ENCODE measurements around the gene NDUFS2.
A peak's percentile ranks its signal among the peaks of the same experiment; 100 is the strongest.

The NDUFS2 gene

DNA sequence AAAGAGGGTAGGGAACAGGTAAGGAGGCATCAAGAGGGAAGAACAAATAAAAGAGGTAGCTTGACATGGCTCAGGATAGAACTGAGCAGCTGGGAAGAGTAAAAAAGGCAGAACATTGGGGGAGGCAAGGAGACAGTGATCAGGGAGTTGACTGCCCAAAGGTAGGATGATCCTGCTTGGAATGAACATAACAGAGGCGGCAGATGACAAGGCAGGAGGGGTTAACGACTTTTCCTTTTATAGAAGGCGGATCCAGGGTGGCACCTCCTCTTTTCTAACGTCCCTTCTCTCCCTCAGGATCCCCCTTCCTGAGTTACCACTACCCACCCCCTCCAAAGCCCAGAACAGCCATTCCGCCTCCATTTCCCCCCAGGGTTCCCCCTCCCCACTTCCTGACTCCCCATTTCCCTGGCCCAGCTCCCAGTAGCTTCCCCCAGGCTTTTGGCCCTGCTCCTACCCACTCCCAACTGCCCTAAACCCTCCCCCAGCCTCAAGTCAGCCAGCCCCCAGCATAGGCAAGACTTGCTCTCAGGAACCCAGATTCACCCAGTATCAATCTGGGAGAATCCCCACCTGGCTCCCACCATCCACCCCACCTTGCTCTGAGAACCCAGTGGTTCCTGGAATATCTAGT lies 2.5 kb upstream of the NDUFS2 start:
- Histone ChIP-seq H3K4ac (ENCODE audit: low read depth, low read length) (no peak overlapping the region), H3K79me2 (ENCODE audit: control insufficient read depth, insufficient read depth, low read length, poor library complexity) (peaks cover 6% of the 10 kb centered on the region), H2BK120ac (ENCODE audit: insufficient read depth, low read length, poor library complexity) (no peak overlapping the region), H4K12ac (ENCODE audit: low read depth, low read length) (no peak overlapping the region), H3K14ac (ENCODE audit: low read length) (no peak overlapping the region), H4K91ac (ENCODE audit: low read depth, low read length) (no peak overlapping the region), H3K18ac (ENCODE audit: low read length) (no peak overlapping the region), H3K27ac (ENCODE audit: low read depth, low read length) (no peak overlapping the region), H3K36me3 (ENCODE audit: control insufficient read depth in 1 of 2, insufficient read depth in 2 of 2, low read length in 2 of 2) (peaks cover 2 to 4% of the 10 kb centered on the region in 2 experiments), H3K4me3 (ENCODE audit: low read depth, low read length) (no peak overlapping the region), H3K9me3 (ENCODE audit: insufficient read depth, low read depth, low read length) (no peaks in the 10 kb centered on the region), H2AK5ac (ENCODE audit: low read length) (no peak overlapping the region), H3K4me1 (ENCODE audit: control insufficient read depth in 1 of 2, insufficient read depth in 2 of 2, low read length in 2 of 2) (peaks cover 27 to 31% of the 10 kb centered on the region in 2 experiments), H4K8ac (ENCODE audit: low read depth, low read length) (no peak overlapping the region), H3K23ac (ENCODE audit: low read length) (no peak overlapping the region), H2AFZ (ENCODE audit: insufficient read depth, low read length, poor library complexity) (no peak overlapping the region), H2BK12ac (ENCODE audit: low read length) (no peak overlapping the region), H3K79me1 (ENCODE audit: low read length) (peaks cover 14% of the 10 kb centered on the region), H3K9ac (ENCODE audit: low read length) (no peak overlapping the region), H2BK5ac (ENCODE audit: low read depth, low read length, poor library complexity) (no peak overlapping the region), H3K27me3 (ENCODE audit: insufficient read depth, low read length) (no peaks in the 10 kb centered on the region), H3K4me2 (ENCODE audit: low read length) (no peak overlapping the region)
- no peak for DNase-seq
- no CpG with 5 or more reads among the region's 5 CpGs for WGBS (ENCODE audit: extremely low coverage, insufficient coverage, insufficient read length)

DNA sequence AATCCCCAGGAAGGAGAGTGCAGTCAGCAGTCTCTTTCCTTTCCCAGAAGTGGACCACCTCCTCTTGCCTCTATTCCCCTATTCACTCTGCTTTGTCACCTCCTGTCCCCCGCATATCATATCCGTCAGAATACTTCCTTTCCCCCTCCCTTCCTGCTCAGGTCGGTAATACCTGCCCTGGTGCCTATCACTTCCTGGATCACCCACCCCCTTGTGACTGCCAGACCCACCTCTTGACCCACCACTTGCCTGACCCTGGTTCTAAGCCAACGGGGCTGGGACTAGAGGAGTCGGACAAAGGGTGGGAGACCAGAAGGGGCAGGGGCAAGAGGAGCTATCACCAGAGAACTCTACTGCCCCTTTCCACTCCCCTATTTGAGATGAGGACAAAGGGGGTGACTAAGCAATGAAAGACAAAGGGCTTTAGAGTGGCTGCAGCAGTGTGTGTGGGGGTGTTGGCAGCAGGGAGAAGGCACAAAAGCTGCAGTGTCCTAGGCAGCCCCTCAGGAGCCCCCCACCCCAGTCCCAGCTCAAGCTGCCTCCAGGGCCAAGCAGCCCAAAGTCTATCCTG lies 1.7 kb upstream of the NDUFS2 start:
- Histone ChIP-seq H3K79me2 (ENCODE audit: control insufficient read depth, insufficient read depth, low read length, poor library complexity) (peaks cover 6% of the 10 kb centered on the region), H3K9ac (ENCODE audit: low read length) (no peak overlapping the region), H3K4me3 (ENCODE audit: low read depth, low read length) (no peak overlapping the region), H3K36me3 (ENCODE audit: control insufficient read depth in 1 of 2, insufficient read depth in 2 of 2, low read length in 2 of 2) (peaks cover 2 to 4% of the 10 kb centered on the region in 2 experiments), H2AK5ac (ENCODE audit: low read length) (no peak overlapping the region), H2BK5ac (ENCODE audit: low read depth, low read length, poor library complexity) (no peak overlapping the region), H3K9me3 (ENCODE audit: insufficient read depth, low read depth, low read length) (no peaks in the 10 kb centered on the region), H3K18ac (ENCODE audit: low read length) (no peak overlapping the region), H2BK120ac (ENCODE audit: insufficient read depth, low read length, poor library complexity) (peak overlapping the region; percentile 6), H4K12ac (ENCODE audit: low read depth, low read length) (peak overlapping the region; percentile 37), H3K4ac (ENCODE audit: low read depth, low read length) (no peak overlapping the region), H2AFZ (ENCODE audit: insufficient read depth, low read length, poor library complexity) (peak overlapping the region; percentile 32), H3K14ac (ENCODE audit: low read length) (no peak overlapping the region), H3K27me3 (ENCODE audit: insufficient read depth, low read length) (no peaks in the 10 kb centered on the region), H3K4me2 (ENCODE audit: low read length) (no peak overlapping the region), H3K4me1 (ENCODE audit: control insufficient read depth in 1 of 2, insufficient read depth in 2 of 2, low read length in 2 of 2) (peaks cover 27 to 31% of the 10 kb centered on the region in 2 experiments), H3K79me1 (ENCODE audit: low read length) (peaks cover 14% of the 10 kb centered on the region), H2BK12ac (ENCODE audit: low read length) (no peak overlapping the region), H4K8ac (ENCODE audit: low read depth, low read length) (peak overlapping the region; percentile 97), H3K27ac (ENCODE audit: low read depth, low read length) (no peak overlapping the region), H4K91ac (ENCODE audit: low read depth, low read length) (peak overlapping the region; percentile 80), H3K23ac (ENCODE audit: low read length) (no peak overlapping the region)
- no peak for DNase-seq
- WGBS (ENCODE audit: extremely low coverage, insufficient coverage, insufficient read length), result no CpG with 5 or more reads among the region's 5 CpGs

DNA sequence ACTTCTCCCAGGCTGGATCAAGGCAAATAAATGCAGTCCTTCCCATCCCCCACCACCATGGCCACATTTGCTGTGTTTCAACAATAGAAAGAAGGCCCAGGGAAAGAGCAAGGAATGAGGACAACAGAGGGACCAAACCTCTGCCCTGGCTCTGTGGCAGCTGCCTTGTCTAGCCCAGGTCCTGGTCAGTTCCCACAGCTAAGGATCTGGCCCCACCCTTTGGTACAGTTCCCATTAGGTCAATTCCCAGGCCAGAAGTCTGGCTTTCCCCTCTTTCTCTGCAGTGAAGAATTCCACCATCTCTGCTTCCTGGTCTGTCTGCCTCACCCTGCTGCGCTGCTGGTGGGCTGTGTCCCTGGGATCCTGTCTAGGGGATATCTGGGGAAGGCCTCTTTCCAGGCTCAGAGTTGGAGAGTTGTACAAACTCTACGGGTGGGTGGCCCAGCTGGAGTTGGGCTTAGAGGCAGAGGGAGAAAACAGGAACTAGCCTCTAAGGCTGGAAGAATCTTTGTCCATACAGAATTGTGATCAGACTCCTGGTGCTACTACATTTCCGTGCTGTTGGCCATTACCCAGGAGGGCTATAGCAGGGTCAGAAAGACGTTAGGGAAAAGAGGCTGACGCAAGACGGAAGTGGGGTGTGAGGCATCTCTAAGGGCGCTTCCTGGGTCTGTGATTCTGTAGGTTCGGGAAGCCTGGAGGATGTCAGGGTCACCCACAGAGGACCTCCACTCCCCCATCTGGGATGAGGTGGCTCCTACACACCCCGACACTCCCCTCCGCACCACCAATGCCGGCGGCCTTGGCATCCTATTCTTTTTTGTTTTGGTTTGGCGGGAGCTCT lies 953 bp upstream of the NDUFS2 start:
- peaks cover 6% of the 10 kb centered on the region for H3K79me2 ChIP-seq (ENCODE audit: control insufficient read depth, insufficient read depth, low read length, poor library complexity)
- peak overlapping the region; percentile 80 for H4K91ac ChIP-seq (ENCODE audit: low read depth, low read length)
- peak overlapping the region; percentile 14 for H2AK5ac ChIP-seq (ENCODE audit: low read length)
- H2BK120ac ChIP-seq (ENCODE audit: insufficient read depth, low read length, poor library complexity), result peak overlapping the region; percentile 16
- H4K8ac ChIP-seq (ENCODE audit: low read depth, low read length), result peak overlapping the region; percentile 97
- H2AFZ ChIP-seq (ENCODE audit: insufficient read depth, low read length, poor library complexity), result peak overlapping the region; percentile 64
- H3K4me1 ChIP-seq (ENCODE audit: control insufficient read depth in 1 of 2, insufficient read depth in 2 of 2, low read length in 2 of 2), result peaks cover 27 to 31% of the 10 kb centered on the region in 2 experiments
- H3K27me3 ChIP-seq (ENCODE audit: insufficient read depth, low read length), result no peaks in the 10 kb centered on the region
- H4K12ac ChIP-seq (ENCODE audit: low read depth, low read length), result peak overlapping the region; percentile 37
- peak overlapping the region; percentile 15 for H3K18ac ChIP-seq (ENCODE audit: low read length)
- WGBS (ENCODE audit: extremely low coverage, insufficient coverage, insufficient read length), result no CpG with 5 or more reads among the region's 13 CpGs
- no peaks in the 10 kb centered on the region for H3K9me3 ChIP-seq (ENCODE audit: insufficient read depth, low read depth, low read length)
- H3K4me3 ChIP-seq (ENCODE audit: low read depth, low read length), result no peak overlapping the region
- H2BK5ac ChIP-seq (ENCODE audit: low read depth, low read length, poor library complexity), result peak overlapping the region; percentile 13
- H3K36me3 ChIP-seq (ENCODE audit: control insufficient read depth in 1 of 2, insufficient read depth in 2 of 2, low read length in 2 of 2), result peaks cover 2 to 4% of the 10 kb centered on the region in 2 experiments
- H3K9ac ChIP-seq (ENCODE audit: low read length), result no peak overlapping the region
- H3K14ac ChIP-seq (ENCODE audit: low read length), result peak overlapping the region; percentile 15
- no peak overlapping the region for H3K23ac ChIP-seq (ENCODE audit: low read length)
- peaks cover 14% of the 10 kb centered on the region for H3K79me1 ChIP-seq (ENCODE audit: low read length)
- peak overlapping the region; percentile 55 for H3K4me2 ChIP-seq (ENCODE audit: low read length)
- H3K4ac ChIP-seq (ENCODE audit: low read depth, low read length), result peak overlapping the region; percentile 13
- DNase-seq, result no peak
- no peak overlapping the region for H3K27ac ChIP-seq (ENCODE audit: low read depth, low read length)
- peak overlapping the region; percentile 19 for H2BK12ac ChIP-seq (ENCODE audit: low read length)

DNA sequence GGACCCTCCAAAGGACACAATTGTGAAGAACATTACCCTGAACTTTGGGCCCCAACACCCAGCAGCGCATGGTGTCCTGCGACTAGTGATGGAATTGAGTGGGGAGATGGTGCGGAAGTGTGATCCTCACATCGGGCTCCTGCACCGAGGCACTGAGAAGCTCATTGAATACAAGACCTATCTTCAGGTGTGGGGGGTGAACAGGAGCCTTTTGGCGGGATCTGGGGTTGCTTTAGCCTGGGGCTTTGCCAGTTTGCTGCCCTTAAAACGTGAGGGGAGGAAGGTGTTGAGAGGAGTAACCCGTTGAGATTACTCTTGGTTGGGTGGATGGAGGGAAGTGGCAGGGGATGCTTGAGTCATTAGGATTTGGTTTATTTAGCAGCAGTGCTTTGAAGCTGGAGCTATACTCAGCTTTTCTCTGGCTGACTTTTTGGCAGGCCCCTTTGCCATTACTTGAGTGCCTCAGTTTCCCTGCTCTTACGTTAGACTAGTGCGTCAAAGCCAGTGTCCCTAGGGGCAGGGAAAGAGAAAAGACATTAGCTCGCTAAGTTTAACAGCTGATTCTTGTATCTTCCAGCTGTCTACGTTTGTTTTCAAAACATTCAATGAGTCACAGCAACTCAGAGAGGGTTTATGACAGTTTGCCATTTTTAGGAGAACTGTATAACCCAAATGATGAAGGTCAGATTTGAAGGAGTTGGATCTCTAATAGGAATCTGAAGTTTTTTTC lies 4.4 kb downstream of the NDUFS2 start:
- Histone ChIP-seq H3K4me2 (ENCODE audit: low read length) (no peak overlapping the region), H2BK12ac (ENCODE audit: low read length) (no peak overlapping the region), H3K27ac (ENCODE audit: low read depth, low read length) (no peak overlapping the region), H3K4me3 (ENCODE audit: low read depth, low read length) (no peak overlapping the region), H3K18ac (ENCODE audit: low read length) (no peak overlapping the region), H3K79me1 (ENCODE audit: low read length) (peaks cover 7% of the 10 kb centered on the region), H3K79me2 (ENCODE audit: control insufficient read depth, insufficient read depth, low read length, poor library complexity) (peaks cover 4% of the 10 kb centered on the region), H3K4me1 (ENCODE audit: control insufficient read depth in 1 of 2, insufficient read depth in 2 of 2, low read length in 2 of 2) (peaks cover 5 to 7% of the 10 kb centered on the region in 2 experiments), H3K9ac (ENCODE audit: low read length) (no peak overlapping the region), H3K23ac (ENCODE audit: low read length) (no peak overlapping the region), H2BK120ac (ENCODE audit: insufficient read depth, low read length, poor library complexity) (no peak overlapping the region), H3K9me3 (ENCODE audit: insufficient read depth, low read depth, low read length) (no peaks in the 10 kb centered on the region), H4K8ac (ENCODE audit: low read depth, low read length) (no peak overlapping the region), H3K36me3 (ENCODE audit: control insufficient read depth in 1 of 2, insufficient read depth in 2 of 2, low read length in 2 of 2) (peaks cover 29 to 35% of the 10 kb centered on the region in 2 experiments), H2AFZ (ENCODE audit: insufficient read depth, low read length, poor library complexity) (no peak overlapping the region), H4K12ac (ENCODE audit: low read depth, low read length) (no peak overlapping the region), H2AK5ac (ENCODE audit: low read length) (no peak overlapping the region), H3K27me3 (ENCODE audit: insufficient read depth, low read length) (no peaks in the 10 kb centered on the region), H3K14ac (ENCODE audit: low read length) (no peak overlapping the region), H3K4ac (ENCODE audit: low read depth, low read length) (no peak overlapping the region), H2BK5ac (ENCODE audit: low read depth, low read length, poor library complexity) (no peak overlapping the region), H4K91ac (ENCODE audit: low read depth, low read length) (no peak overlapping the region)
- no CpG with 5 or more reads among the region's 12 CpGs for WGBS (ENCODE audit: extremely low coverage, insufficient coverage, insufficient read length)
- no peak for DNase-seq
